BLaER1 treated with 17β-estradiol and CSF1 and Interleukin-3, amounts not matched to agents 10 nM and 100 nM (cell line): ENCODE measurements around the gene PRR23E.

Experiments
- H3K27ac ChIP-seq, 11 experiments: shearing (Covaris generic); formaldehyde crosslinking; 2 replicates each; pipeline ENCODE4 v1.8.1; 2022
- H3K27me3 ChIP-seq, 11 experiments: shearing (Covaris generic); formaldehyde crosslinking; 2 replicates each; pipeline ENCODE4 v1.8.1; 2022
- H3K36me3 ChIP-seq, 11 experiments: shearing (Covaris generic); formaldehyde crosslinking; 2 replicates each; pipeline ENCODE4 v1.8.1; 2022
- H3K4me1 ChIP-seq, 10 experiments: shearing (Covaris generic); formaldehyde crosslinking; 2 replicates each; pipeline ENCODE4 v1.8.1; 2022
- H3K4me2 ChIP-seq, 11 experiments: shearing (Covaris generic); formaldehyde crosslinking; 2 replicates each; pipeline ENCODE4 v1.8.1; 2022
- H3K4me3 ChIP-seq, 10 experiments: shearing (Covaris generic); formaldehyde crosslinking; 2 replicates each; pipeline ENCODE4 v1.8.1; 2022
- H3K9ac ChIP-seq, 11 experiments: shearing (Covaris generic); formaldehyde crosslinking; 2 replicates each; pipeline ENCODE4 v1.8.1; 2022
- H3K9me3 ChIP-seq, 11 experiments: shearing (Covaris generic); formaldehyde crosslinking; replicated peaks in 1 of 11; 2 replicates each; pipeline ENCODE4 v1.8.1; 2022
- H4K20me1 ChIP-seq, 11 experiments: shearing (Covaris generic); formaldehyde crosslinking; 2 replicates each; pipeline ENCODE4 v1.8.1; 2022
- Cebpa-rat ChIP-seq, 11 experiments: shearing (Covaris generic); IDR thresholded peaks; 2 replicates each; pipeline ENCODE4 v1.8.1; 2022

The PRR23E gene

GRCh38 chr3:127161973-127162579, 30.9 kb upstream of the PRR23E start:
- Histone ChIP-seq H3K9ac (no peak overlapping the region), H3K4me2 (no peak overlapping the region), H3K4me3 (no peak overlapping the region), H3K36me3 (no peaks in the 10 kb centered on the region), H3K27ac (no peak overlapping the region), H3K4me1 (no peaks in the 10 kb centered on the region), H3K9me3 (no peaks in the 10 kb centered on the region), H3K27me3 (no peaks in the 10 kb centered on the region), H4K20me1 (peaks cover 0 to 28% (median 0%) of the 10 kb centered on the region in 11 experiments; a peak in 6 of 22 replicates)
- no peak for TF ChIP-seq Cebpa-rat (IDR thresholded peaks at IDR 0.05)

GRCh38 chr3:127162947-127163645, 29.8 kb upstream of the PRR23E start:
- Histone ChIP-seq H3K36me3 (no peaks in the 10 kb centered on the region), H4K20me1 (peaks cover 0 to 37% (median 0%) of the 10 kb centered on the region in 11 experiments; a peak in 6 of 22 replicates), H3K9me3 (no peaks in the 10 kb centered on the region), H3K4me2 (no peak overlapping the region), H3K4me3 (no peak overlapping the region), H3K27ac (no peak overlapping the region), H3K27me3 (no peaks in the 10 kb centered on the region), H3K4me1 (no peaks in the 10 kb centered on the region), H3K9ac (no peak overlapping the region)
- no peak for TF ChIP-seq Cebpa-rat (IDR thresholded peaks at IDR 0.05)

DNA sequence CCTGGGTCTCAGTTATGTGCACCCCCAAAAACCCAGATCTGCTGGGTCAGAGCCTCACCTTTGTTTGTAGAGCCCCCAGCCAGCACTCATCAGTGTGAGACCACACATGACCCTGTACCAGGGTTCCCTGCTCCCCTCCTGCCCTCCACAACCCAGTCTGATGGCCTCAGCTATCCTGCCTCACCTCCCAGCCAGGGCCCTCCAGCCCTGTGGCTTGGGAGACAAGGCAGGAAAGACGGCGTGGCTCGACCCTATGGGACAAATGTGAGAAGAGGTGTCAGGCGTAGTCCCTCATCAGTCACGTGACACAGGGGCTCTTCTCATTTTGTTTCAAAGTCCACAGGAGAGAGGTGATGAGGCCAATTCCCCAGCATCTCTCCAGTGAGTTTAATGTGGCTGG, 28.3 kb upstream of the PRR23E start:
- Histone ChIP-seq H3K4me1 (no peaks in the 10 kb centered on the region), H4K20me1 (peaks cover 0 to 27% (median 0%) of the 10 kb centered on the region in 11 experiments; a peak in 4 of 22 replicates), H3K36me3 (no peaks in the 10 kb centered on the region), H3K9me3 (no peaks in the 10 kb centered on the region), H3K4me3 (no peak overlapping the region), H3K9ac (no peak overlapping the region), H3K4me2 (no peak overlapping the region), H3K27me3 (no peaks in the 10 kb centered on the region), H3K27ac (no peak overlapping the region)
- no peak for TF ChIP-seq Cebpa-rat (IDR thresholded peaks at IDR 0.05)

DNA sequence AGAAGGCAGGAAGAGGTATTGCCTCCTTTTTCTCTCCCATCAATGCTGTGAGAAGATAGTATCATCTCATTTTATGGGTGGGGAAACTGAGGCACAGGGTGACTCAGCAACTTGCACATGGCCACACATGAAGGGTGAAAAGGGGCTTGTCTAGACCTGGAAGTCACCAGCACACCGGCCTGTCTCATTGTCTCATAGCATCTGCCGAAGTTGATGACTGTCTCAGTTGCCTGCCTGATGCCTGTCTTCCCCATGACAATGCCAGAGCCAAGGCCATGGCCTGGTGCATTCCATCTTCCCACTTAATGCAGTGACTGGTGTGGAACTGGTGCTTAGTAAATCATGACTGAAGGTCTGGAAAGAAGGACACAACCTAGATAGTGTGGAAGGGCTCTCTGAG, 27.9 kb upstream of the PRR23E start:
- Histone ChIP-seq H3K27ac (no peak overlapping the region), H4K20me1 (peaks cover 0 to 27% (median 0%) of the 10 kb centered on the region in 11 experiments; a peak in 4 of 22 replicates), H3K9ac (no peak overlapping the region), H3K36me3 (no peaks in the 10 kb centered on the region), H3K9me3 (no peaks in the 10 kb centered on the region), H3K4me3 (no peak overlapping the region), H3K27me3 (no peaks in the 10 kb centered on the region), H3K4me2 (no peak overlapping the region), H3K4me1 (no peaks in the 10 kb centered on the region)
- no peak for TF ChIP-seq Cebpa-rat (IDR thresholded peaks at IDR 0.05)

- Histone ChIP-seq H4K20me1 (peaks cover 0 to 29% (median 0%) of the 10 kb centered on the region in 11 experiments; a peak in 5 of 22 replicates), H3K4me1 (no peaks in the 10 kb centered on the region), H3K4me3 (no peak overlapping the region), H3K9me3 (no peaks in the 10 kb centered on the region), H3K27ac (no peak overlapping the region), H3K9ac (no peak overlapping the region), H3K27me3 (no peaks in the 10 kb centered on the region), H3K4me2 (no peak overlapping the region), H3K36me3 (no peaks in the 10 kb centered on the region)
- no peak for TF ChIP-seq Cebpa-rat (IDR thresholded peaks at IDR 0.05)
Observed at GRCh38 chr3:127165694-127166485, 27.0 kb upstream of the PRR23E start.

DNA sequence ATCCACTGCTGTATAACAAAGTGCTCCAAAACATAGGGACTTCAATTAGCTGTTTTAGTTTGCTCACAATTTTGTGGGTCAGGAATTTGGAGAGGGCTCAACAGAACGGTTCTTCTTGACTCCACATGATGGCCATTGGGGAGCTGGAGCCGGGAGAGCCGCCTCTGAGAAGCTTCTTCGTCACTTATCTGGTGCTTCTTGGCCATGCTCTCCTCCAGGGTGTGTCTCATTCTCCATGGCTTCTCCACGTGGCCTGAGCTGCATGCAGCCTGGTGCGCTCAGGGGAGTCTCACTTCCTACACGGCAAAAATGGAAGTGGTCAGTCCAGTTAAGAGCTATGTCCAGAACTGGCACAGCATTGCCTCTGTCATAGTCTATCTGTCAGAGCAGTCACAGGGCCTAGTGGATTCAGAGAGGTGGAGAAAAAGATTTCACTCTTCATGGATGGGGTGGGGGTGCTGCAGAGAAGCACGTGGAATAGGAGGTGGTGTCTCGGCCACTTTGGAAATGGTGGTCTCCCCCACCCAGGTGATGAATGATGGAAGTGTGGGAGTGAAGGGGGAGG, 26.3 kb upstream of the PRR23E start:
- Histone ChIP-seq H3K4me3 (no peak overlapping the region), H3K9me3 (no peaks in the 10 kb centered on the region), H3K9ac (no peak overlapping the region), H4K20me1 (peaks cover 0 to 25% (median 0%) of the 10 kb centered on the region in 11 experiments; a peak in 4 of 22 replicates), H3K4me1 (no peaks in the 10 kb centered on the region), H3K27me3 (no peaks in the 10 kb centered on the region), H3K36me3 (no peaks in the 10 kb centered on the region), H3K4me2 (no peak overlapping the region), H3K27ac (no peak overlapping the region)
- TF ChIP-seq Cebpa-rat (IDR thresholded peaks at IDR 0.05), result no peak

DNA sequence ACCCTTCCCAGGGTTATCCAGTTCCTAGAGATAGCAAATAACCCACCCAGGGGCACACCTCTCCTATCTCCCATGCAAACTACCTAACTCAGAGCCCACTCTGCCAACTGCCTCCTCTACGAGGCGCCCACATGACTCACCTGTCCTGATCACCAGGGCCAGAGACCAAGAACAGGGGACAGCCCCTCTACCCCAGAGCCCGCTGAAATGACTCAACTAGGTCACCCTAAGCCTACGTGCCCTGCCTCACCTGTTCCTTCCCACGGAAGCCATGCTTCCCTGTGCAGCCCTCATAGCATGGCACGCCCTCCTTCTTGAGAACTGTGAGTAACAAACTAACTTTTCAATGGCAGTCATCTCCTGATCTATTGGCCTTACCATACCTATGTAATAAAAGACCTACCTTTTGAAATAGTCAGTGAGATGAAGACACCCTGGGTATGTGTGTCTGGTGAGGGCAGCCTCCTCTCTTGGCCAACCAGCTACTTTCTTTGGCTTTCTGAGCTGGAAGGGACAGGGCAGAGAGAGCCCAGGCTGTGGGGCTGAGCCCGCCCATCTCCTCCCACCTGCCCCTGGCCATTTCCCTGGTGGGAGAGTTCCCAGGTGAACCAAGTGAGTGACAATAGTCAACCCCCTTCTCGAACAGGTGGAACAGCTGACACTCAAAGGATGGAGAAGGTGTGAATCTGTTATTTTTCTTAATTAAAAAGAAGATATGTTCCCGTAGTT, 25.5 kb upstream of the PRR23E start:
- H3K4me2 ChIP-seq, result no peak overlapping the region
- no peak overlapping the region for H3K9ac ChIP-seq
- no peaks in the 10 kb centered on the region for H3K36me3 ChIP-seq
- no peak for TF ChIP-seq Cebpa-rat (IDR thresholded peaks at IDR 0.05)
- H4K20me1 ChIP-seq, result peaks cover 0 to 29% (median 0%) of the 10 kb centered on the region in 11 experiments; a peak in 5 of 22 replicates
- no peak overlapping the region for H3K27ac ChIP-seq
- H3K4me1 ChIP-seq, result peaks cover under 1 to 6% (median 4%) of the 10 kb centered on the region in 10 experiments; a peak in 17 of 20 replicates
- H3K9me3 ChIP-seq, result no peaks in the 10 kb centered on the region
- H3K27me3 ChIP-seq, result no peaks in the 10 kb centered on the region
- no peak overlapping the region for H3K4me3 ChIP-seq

GRCh38 chr3:127168271-127168670, 24.7 kb upstream of the PRR23E start:
- peaks cover 7 to 14% (median 12%) of the 10 kb centered on the region in 10 experiments; a peak in 17 of 20 replicates for H3K4me1 ChIP-seq

More at GRCh38 chr3:127168271-127168670, 24.7 kb upstream of the PRR23E start:
- Histone ChIP-seq H3K27ac (no peak overlapping the region), H3K36me3 (no peaks in the 10 kb centered on the region), H3K9ac (no peak overlapping the region), H3K4me3 (no peak overlapping the region), H3K27me3 (no peaks in the 10 kb centered on the region), H3K4me2 (no peak overlapping the region), H4K20me1 (peaks cover 0 to 34% (median 0%) of the 10 kb centered on the region in 11 experiments; a peak in 6 of 22 replicates), H3K9me3 (no peaks in the 10 kb centered on the region)
- TF ChIP-seq Cebpa-rat (IDR thresholded peaks at IDR 0.05), result no peak
